Cardiac muscle cell (in vitro differentiated cells and primary cell): ENCODE results near the gene TBC1D2. TPM values are rescaled to one million over a fixed set of nuclear protein-coding genes. Genes with fewer than 3 reads are reported as not detected.

ENCODE experiments used
- DNase-seq, 2 donors: peaks; one replicate each; pipeline versions ENCODE4 v3.0.0 to v3.0.0-alpha.2; 2010 to 2017; ENCODE audit warnings: low read depth in 1 of 2, low spot score in 1 of 2
- H3K27ac ChIP-seq: fragments of 200-600 bp; sonication (generic); 2 replicates; pipeline ENCODE4 v1.5.1; 2016
- H3K27me3 ChIP-seq: fragments of 200-600 bp; sonication (generic); 2 replicates; pipeline ENCODE4 v1.6.0; 2016; ENCODE audit warnings: control low read depth
- H3K36me3 ChIP-seq: fragments of 200-600 bp; sonication (generic); 2 replicates; pipeline ENCODE4 v1.5.1; 2016; ENCODE audit warnings: control low read depth
- H3K4me1 ChIP-seq: fragments of 200-600 bp; sonication (generic); 2 replicates; pipeline ENCODE4 v1.8.1; 2017; ENCODE audit warnings: low read depth, mild to moderate bottlenecking, mixed run types
- H3K4me3 ChIP-seq: fragments of 200-600 bp; sonication (generic); 2 replicates; pipeline ENCODE4 v1.5.1; 2016; ENCODE audit warnings: mild to moderate bottlenecking
- H3K9me3 ChIP-seq: fragments of 200-600 bp; sonication (generic); 2 replicates; pipeline ENCODE4 v1.5.1; 2017; ENCODE audit warnings: low read depth, mild to moderate bottlenecking, control low read depth
- polyA plus RNA-seq: library from polyadenylated mRNA; unstranded; fragments of >200 nt; fragmentation: Nextera tagmentation; extraction: Ambion mirVana; gene quantifications from 2 replicates; pipeline ENCODE4 v1.2.1, GENCODE V29; 2016
- total RNA-seq: library from RNA; depleted of rRNA; stranded (reverse); fragments of >200 nt; gene quantifications from 2 replicates; pipeline ENCODE4 v1.2.3, GENCODE V29; 2016
- TF ChIP-seq, protein P1 (sequence below): IDR thresholded peaks from 2 replicates; pipeline ENCODE4 v1.5.1; 2012; ENCODE audit warnings: low read depth, mild to moderate bottlenecking, low read length

Gene TBC1D2
- total and polyA plus RNA-seq, 2 experiments from 2014 or later = 3.0 to 5.5 TPM

DNA sequence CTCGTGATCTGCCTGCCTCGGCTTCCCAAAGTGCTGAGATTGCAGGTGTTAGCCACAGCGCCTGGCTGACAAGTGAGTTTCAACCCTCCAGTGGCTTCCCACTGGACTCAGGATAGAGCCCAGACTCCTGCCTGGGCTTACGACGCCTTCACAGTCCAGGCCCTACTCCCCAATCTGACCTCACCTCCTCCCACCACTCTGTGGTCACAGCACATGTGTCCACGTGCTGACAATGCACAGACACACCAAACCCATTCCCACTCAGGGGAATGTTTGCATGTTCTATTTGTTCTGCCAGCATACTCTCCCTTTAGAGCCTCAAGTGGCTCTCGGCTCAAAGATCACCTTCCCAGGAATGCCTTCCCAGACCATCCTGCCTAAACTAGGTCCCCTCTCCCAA, 105.3 kb downstream of the TBC1D2 start:
- DNase-seq = no peak
- Histone ChIP-seq H3K4me1 (no peaks in the 10 kb centered on the region), H3K36me3 (no peaks in the 10 kb centered on the region), H3K4me3 (no peak overlapping the region), H3K27ac (no peak overlapping the region), H3K9me3 (no peaks in the 10 kb centered on the region), H3K27me3 (no peaks in the 10 kb centered on the region)
- TF ChIP-seq, protein P1, sequence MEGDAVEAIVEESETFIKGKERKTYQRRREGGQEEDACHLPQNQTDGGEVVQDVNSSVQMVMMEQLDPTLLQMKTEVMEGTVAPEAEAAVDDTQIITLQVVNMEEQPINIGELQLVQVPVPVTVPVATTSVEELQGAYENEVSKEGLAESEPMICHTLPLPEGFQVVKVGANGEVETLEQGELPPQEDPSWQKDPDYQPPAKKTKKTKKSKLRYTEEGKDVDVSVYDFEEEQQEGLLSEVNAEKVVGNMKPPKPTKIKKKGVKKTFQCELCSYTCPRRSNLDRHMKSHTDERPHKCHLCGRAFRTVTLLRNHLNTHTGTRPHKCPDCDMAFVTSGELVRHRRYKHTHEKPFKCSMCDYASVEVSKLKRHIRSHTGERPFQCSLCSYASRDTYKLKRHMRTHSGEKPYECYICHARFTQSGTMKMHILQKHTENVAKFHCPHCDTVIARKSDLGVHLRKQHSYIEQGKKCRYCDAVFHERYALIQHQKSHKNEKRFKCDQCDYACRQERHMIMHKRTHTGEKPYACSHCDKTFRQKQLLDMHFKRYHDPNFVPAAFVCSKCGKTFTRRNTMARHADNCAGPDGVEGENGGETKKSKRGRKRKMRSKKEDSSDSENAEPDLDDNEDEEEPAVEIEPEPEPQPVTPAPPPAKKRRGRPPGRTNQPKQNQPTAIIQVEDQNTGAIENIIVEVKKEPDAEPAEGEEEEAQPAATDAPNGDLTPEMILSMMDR = no peak

DNA sequence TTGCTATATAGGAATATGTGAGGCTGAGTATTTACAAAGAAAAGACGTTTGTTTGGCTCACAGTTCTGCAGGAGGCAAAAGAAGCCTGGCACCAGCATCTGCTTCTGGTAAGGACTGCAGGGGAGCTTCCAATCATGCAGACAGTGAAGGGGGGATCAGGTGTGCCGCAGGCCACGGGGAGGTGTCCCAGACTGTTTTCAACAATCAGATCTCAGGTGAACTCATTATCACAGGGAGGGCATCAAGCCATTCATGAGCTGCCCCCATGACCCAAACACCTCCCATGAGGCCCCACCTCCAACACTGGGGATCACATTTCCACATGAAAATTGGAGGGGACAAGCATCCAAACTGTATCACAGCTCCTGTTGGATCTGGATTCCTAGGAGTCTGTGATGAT, 106.0 kb downstream of the TBC1D2 start:
- Histone ChIP-seq H3K4me1 (no peaks in the 10 kb centered on the region), H3K4me3 (no peak overlapping the region), H3K27me3 (no peaks in the 10 kb centered on the region), H3K27ac (no peak overlapping the region), H3K9me3 (no peaks in the 10 kb centered on the region), H3K36me3 (no peaks in the 10 kb centered on the region)
- TF ChIP-seq, protein P1 = no peak
- DNase-seq = no peak

Other genes with a start within 250 kb of the TBC1D2 start
- gene NANS, start 198.9 kb downstream of the TBC1D2 start, total RNA-seq = 49.4 and 68.7 TPM in 2 replicates
- gene NANS, start 198.9 kb downstream of the TBC1D2 start, polyA plus RNA-seq = 55.3 and 95.4 TPM in 2 replicates
- gene TRIM14, start 136.4 kb downstream of the TBC1D2 start, total RNA-seq = 1.3 and 1.5 TPM in 2 replicates
- gene TRIM14, start 136.4 kb downstream of the TBC1D2 start, polyA plus RNA-seq = 0.57 and 4.4 TPM in 2 replicates
- 2.0 and 2.4 TPM in 2 replicates for gene CORO2A, start 63.0 kb downstream of the TBC1D2 start, total RNA-seq
- gene CORO2A, start 63.0 kb downstream of the TBC1D2 start, polyA plus RNA-seq = 1.1 and 2.0 TPM in 2 replicates